Liver (tissue), 9 donors: ENCODE data around the gene CERKL. TPM values are rescaled to one million over a fixed set of nuclear protein-coding genes. Genes with fewer than 3 reads are reported as not detected.

ENCODE experiments used
- DNase-seq: peaks from one replicate; pipeline ENCODE4 v3.0.0-alpha.2; 2017; ENCODE audit warnings: low spot score
- H3K27ac ChIP-seq, 2 donors: one replicate each; pipeline ENCODE4 v1.7.0; 2013; ENCODE audit warnings: inconsistent platforms in 2 of 2, low read length in 2 of 2, control low read depth in 1 of 2, low read depth in 1 of 2, mild to moderate bottlenecking in 1 of 2
- H3K27me3 ChIP-seq, 4 donors: one replicate each; pipeline versions ENCODE4 v1.6.1 to v1.7.0; 2013; ENCODE audit warnings: low read length in 3 of 4, inconsistent platforms in 1 of 4, mild to moderate bottlenecking in 1 of 4, moderate library complexity in 1 of 4; ENCODE audit not compliant: control insufficient read depth in 4 of 4, insufficient read depth in 4 of 4
- H3K36me3 ChIP-seq, 4 donors: one replicate each; pipeline versions ENCODE4 v1.6.1 to v1.7.0; 2013; ENCODE audit warnings: low read length in 3 of 4, mild to moderate bottlenecking in 3 of 4, low read depth in 1 of 4, moderate library complexity in 1 of 4; ENCODE audit not compliant: control insufficient read depth in 4 of 4, insufficient read depth in 3 of 4
- H3K4me1 ChIP-seq, 4 donors: one replicate each; pipeline versions ENCODE4 v1.6.1 to v1.7.0; 2013; ENCODE audit warnings: low read length in 3 of 4, mild to moderate bottlenecking in 3 of 4, moderate library complexity in 1 of 4; ENCODE audit not compliant: control insufficient read depth in 4 of 4, insufficient read depth in 4 of 4
- H3K4me3 ChIP-seq, 3 donors: one replicate each; pipeline versions ENCODE4 v1.6.1 to v1.7.0; 2013; ENCODE audit warnings: low read length in 3 of 3, control low read depth in 1 of 3, low read depth in 1 of 3, mild to moderate bottlenecking in 1 of 3
- H3K9ac ChIP-seq, 2 donors: one replicate each; pipeline ENCODE4 v1.7.0; 2013; ENCODE audit warnings: low read length in 2 of 2, mild to moderate bottlenecking in 2 of 2, moderate library complexity in 2 of 2, control low read depth in 1 of 2, low read depth in 1 of 2
- H3K9me3 ChIP-seq, 4 donors: one replicate each; pipeline versions ENCODE4 v1.6.1 to v1.7.0; 2013; ENCODE audit warnings: low read length in 3 of 4; ENCODE audit not compliant: control insufficient read depth in 4 of 4
- EGR1 ChIP-seq, 2 donors: IDR thresholded peaks; 2 replicates each; pipeline ENCODE4 v1.6.1; 2016 to 2018; ENCODE audit warnings: antibody characterized with exemption in 2 of 2, low read depth in 2 of 2
- FOXA1 ChIP-seq: IDR thresholded peaks from 2 replicates; pipeline ENCODE4 v1.6.1; 2016; ENCODE audit warnings: antibody characterized with exemption
- FOXA2 ChIP-seq: IDR thresholded peaks from 2 replicates; pipeline ENCODE4 v1.6.1; 2016; ENCODE audit warnings: antibody characterized with exemption
- GABPA ChIP-seq, 2 donors: IDR thresholded peaks in 1 of 2; conservative IDR thresholded peaks in 1 of 2; 2 replicates each; pipeline ENCODE4 v1.6.1; 2016; ENCODE audit warnings: antibody characterized with exemption in 2 of 2, mild to moderate bottlenecking in 1 of 2, moderate library complexity in 1 of 2
- HNF4A ChIP-seq, 2 donors: conservative IDR thresholded peaks; 2 replicates each; pipeline ENCODE4 v1.6.1; 2016; ENCODE audit warnings: antibody characterized with exemption in 2 of 2, mild to moderate bottlenecking in 2 of 2
- HNF4G ChIP-seq: IDR thresholded peaks from 2 replicates; pipeline ENCODE4 v1.6.1; 2016; ENCODE audit warnings: antibody characterized with exemption
- JUND ChIP-seq, 2 donors: IDR thresholded peaks; 2 replicates each; pipeline ENCODE4 v1.6.1; 2016; ENCODE audit warnings: antibody characterized with exemption in 2 of 2
- NR2F2 ChIP-seq: IDR thresholded peaks from 2 replicates; pipeline ENCODE4 v1.6.1; 2016; ENCODE audit warnings: antibody characterized with exemption
- RAD21 ChIP-seq, 2 donors: IDR thresholded peaks; 2 replicates each; pipeline ENCODE4 v1.6.1; 2016; ENCODE audit warnings: antibody characterized with exemption in 2 of 2, mild to moderate bottlenecking in 2 of 2
- RXRA ChIP-seq, 2 donors: IDR thresholded peaks; 2 replicates each; pipeline ENCODE4 v1.6.1; 2017 to 2018; ENCODE audit warnings: antibody characterized with exemption in 2 of 2, mild to moderate bottlenecking in 1 of 2
- SP1 ChIP-seq: IDR thresholded peaks from 2 replicates; pipeline ENCODE4 v1.6.1; 2018; ENCODE audit warnings: antibody characterized with exemption, mild to moderate bottlenecking
- TAF1 ChIP-seq: conservative IDR thresholded peaks from 2 replicates; pipeline ENCODE4 v1.6.1; 2016; ENCODE audit warnings: antibody characterized with exemption, mild to moderate bottlenecking
- YY1 ChIP-seq: IDR thresholded peaks from 2 replicates; pipeline ENCODE4 v1.6.1; 2016; ENCODE audit warnings: antibody characterized with exemption, mild to moderate bottlenecking
- WGBS: extraction: QIAGEN DNeasy Blood & Tissue Kit; methylation state at CpG from one replicate; pipeline ENCODE4 v1.1.7; 2013; 5-methylcytosine and 5-hydroxymethylcytosine counted together
- polyA plus RNA-seq, 2 donors: library from polyadenylated mRNA; stranded (reverse) in 1 of 2; unstranded in 1 of 2; fragments of 200-250 nt in 1 of 2; fragments of >200 nt in 1 of 2; fragmentation: Nextera tagmentation in 1 of 2; extraction: Ambion mirVana in 1 of 2; gene quantifications; one replicate each; pipeline versions ENCODE4 v1.2.1 to v1.2.3, GENCODE V29; 2013 to 2015
- total RNA-seq, 2 donors: library from RNA; depleted of rRNA; stranded (reverse); fragments of >200 nt; gene quantifications; one replicate each; pipeline ENCODE4 v1.2.3, GENCODE V29; 2014
- TF ChIP-seq, protein P1 (sequence below): IDR thresholded peaks from 2 replicates; pipeline ENCODE4 v1.6.1; 2016; ENCODE audit warnings: antibody characterized with exemption
- TF ChIP-seq, protein P2 (sequence below): fragments of 150-350 bp; IDR thresholded peaks from 2 replicates; pipeline ENCODE4 v1.5.1; 2017; ENCODE audit warnings: improper control_type of control experiment, low read depth, low read length; ENCODE audit not compliant: missing input control
- TF ChIP-seq, protein P3 (sequence below): IDR thresholded peaks from 2 replicates; pipeline ENCODE4 v1.6.1; 2016; ENCODE audit warnings: antibody characterized with exemption
- TF ChIP-seq, protein P4 (sequence below): IDR thresholded peaks from 2 replicates; pipeline ENCODE4 v1.6.1; 2016; ENCODE audit warnings: antibody characterized with exemption
- donor health status: healthy.
- donor health status: healthy.
- donor health status: healthy.
- donor health status: healthy.
- donor health status: healthy.

The CERKL gene
- total and polyA plus RNA-seq, 4 donors: 0.50 to 0.79 TPM; not detected in 2

DNA sequence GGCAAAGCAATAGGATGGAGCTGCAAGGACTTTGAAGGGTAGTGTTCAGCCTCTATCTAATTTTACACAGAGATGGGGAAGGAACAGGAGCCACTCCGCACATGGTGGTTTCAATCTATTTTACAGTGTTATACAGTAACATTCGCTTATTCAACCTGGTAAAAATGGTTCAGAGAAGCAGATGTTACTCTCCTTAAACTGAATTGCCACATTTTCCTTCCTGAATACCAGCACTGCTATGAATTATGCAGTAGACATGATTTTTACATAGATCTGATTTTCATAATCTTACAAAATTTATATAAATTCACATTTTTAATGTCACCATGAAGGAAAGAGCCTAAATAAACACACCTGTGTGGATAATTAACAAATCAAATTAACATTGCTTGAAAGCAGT lies 114.7 kb downstream of the CERKL start:
- no peak overlapping the region for H3K4me3 ChIP-seq
- WGBS: 81% methylated on average over 2 of the region's 2 CpGs
- H3K9ac ChIP-seq: no peak overlapping the region
- no peak overlapping the region for H3K27ac ChIP-seq
- H3K9me3 ChIP-seq: no peaks in the 10 kb centered on the region
- no peak for DNase-seq
- peaks cover 0 to 2% (median 0%) of the 10 kb centered on the region in 4 donors for H3K27me3 ChIP-seq
- no peaks in the 10 kb centered on the region for H3K4me1 ChIP-seq
- TF ChIP-seq, protein P1, sequence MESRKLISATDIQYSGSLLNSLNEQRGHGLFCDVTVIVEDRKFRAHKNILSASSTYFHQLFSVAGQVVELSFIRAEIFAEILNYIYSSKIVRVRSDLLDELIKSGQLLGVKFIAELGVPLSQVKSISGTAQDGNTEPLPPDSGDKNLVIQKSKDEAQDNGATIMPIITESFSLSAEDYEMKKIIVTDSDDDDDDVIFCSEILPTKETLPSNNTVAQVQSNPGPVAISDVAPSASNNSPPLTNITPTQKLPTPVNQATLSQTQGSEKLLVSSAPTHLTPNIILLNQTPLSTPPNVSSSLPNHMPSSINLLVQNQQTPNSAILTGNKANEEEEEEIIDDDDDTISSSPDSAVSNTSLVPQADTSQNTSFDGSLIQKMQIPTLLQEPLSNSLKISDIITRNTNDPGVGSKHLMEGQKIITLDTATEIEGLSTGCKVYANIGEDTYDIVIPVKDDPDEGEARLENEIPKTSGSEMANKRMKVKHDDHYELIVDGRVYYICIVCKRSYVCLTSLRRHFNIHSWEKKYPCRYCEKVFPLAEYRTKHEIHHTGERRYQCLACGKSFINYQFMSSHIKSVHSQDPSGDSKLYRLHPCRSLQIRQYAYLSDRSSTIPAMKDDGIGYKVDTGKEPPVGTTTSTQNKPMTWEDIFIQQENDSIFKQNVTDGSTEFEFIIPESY: no peak
- TF ChIP-seq SP1 (no peak), RXRA (IDR thresholded peaks at IDR 0.05) (no peak), FOXA1 (no peak), HNF4G (no peak)
- TF ChIP-seq, protein P2, sequence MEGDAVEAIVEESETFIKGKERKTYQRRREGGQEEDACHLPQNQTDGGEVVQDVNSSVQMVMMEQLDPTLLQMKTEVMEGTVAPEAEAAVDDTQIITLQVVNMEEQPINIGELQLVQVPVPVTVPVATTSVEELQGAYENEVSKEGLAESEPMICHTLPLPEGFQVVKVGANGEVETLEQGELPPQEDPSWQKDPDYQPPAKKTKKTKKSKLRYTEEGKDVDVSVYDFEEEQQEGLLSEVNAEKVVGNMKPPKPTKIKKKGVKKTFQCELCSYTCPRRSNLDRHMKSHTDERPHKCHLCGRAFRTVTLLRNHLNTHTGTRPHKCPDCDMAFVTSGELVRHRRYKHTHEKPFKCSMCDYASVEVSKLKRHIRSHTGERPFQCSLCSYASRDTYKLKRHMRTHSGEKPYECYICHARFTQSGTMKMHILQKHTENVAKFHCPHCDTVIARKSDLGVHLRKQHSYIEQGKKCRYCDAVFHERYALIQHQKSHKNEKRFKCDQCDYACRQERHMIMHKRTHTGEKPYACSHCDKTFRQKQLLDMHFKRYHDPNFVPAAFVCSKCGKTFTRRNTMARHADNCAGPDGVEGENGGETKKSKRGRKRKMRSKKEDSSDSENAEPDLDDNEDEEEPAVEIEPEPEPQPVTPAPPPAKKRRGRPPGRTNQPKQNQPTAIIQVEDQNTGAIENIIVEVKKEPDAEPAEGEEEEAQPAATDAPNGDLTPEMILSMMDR: no peak
- H3K36me3 ChIP-seq: no peaks in the 10 kb centered on the region

DNA sequence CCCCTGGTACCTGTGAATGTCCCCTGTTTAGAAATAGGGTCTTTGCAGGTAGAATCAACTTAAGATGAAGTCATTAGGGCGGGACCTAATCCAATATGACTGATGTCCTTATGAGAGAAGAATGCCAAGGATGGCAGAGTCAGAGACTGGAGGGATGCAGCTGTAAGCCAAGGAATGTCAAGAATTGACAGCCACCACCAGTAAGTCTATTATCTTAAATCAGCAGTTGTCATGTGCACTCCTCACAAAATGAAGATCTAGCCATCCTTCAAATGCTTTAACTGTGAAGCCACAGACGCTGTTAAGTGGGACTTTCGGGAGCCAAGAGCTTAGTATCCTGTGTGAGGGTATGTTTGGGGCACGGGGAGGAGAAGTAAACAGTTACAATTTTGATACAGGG lies 116.5 kb downstream of the CERKL start:
- TF ChIP-seq FOXA1: no peak
- TF ChIP-seq, protein P1: no peak
- TF ChIP-seq FOXA2: no peak
- TF ChIP-seq HNF4G: no peak
- no peak for TF ChIP-seq RAD21 (IDR thresholded peaks at IDR 0.05)
- TF ChIP-seq HNF4A (conservative IDR thresholded peaks at IDR 0.05): no peak
- no peak for TF ChIP-seq JUND (IDR thresholded peaks at IDR 0.05)
- TF ChIP-seq TAF1: no peak
- TF ChIP-seq, protein P3, sequence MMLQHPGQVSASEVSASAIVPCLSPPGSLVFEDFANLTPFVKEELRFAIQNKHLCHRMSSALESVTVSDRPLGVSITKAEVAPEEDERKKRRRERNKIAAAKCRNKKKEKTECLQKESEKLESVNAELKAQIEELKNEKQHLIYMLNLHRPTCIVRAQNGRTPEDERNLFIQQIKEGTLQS: no peak
- TF ChIP-seq, protein P2: no peak
- no peak for TF ChIP-seq GABPA (IDR thresholded peaks at IDR 0.05 in 1 of 2, conservative IDR thresholded peaks at IDR 0.05 in 1 of 2)
- TF ChIP-seq, protein P4, sequence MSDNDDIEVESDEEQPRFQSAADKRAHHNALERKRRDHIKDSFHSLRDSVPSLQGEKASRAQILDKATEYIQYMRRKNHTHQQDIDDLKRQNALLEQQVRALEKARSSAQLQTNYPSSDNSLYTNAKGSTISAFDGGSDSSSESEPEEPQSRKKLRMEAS: no peak
- TF ChIP-seq EGR1 (IDR thresholded peaks at IDR 0.05; ENCODE audit: low read depth in 2 of 2): no peak
- TF ChIP-seq YY1: no peak
- no peak for TF ChIP-seq NR2F2
- WGBS: 87% methylated on average over 4 of the region's 4 CpGs
- no peaks in the 10 kb centered on the region for H3K36me3 ChIP-seq

More for the DNA sequence above, 116.5 kb downstream of the CERKL start:
- H3K4me1 ChIP-seq: no peaks in the 10 kb centered on the region
- no peaks in the 10 kb centered on the region for H3K9me3 ChIP-seq
- no peak overlapping the region for H3K4me3 ChIP-seq
- no peak overlapping the region for H3K9ac ChIP-seq
- no peak overlapping the region for H3K27ac ChIP-seq
- no peak for DNase-seq
- H3K27me3 ChIP-seq: no peaks in the 10 kb centered on the region
